ENCODE results near the gene IGFBP2. TPM values are rescaled to one million over a fixed set of nuclear protein-coding genes. Genes with fewer than 3 reads are reported as not detected.

Gene IGFBP2
- total RNA-seq, 1 experiment from 2014 or later: 363 TPM

DNA sequence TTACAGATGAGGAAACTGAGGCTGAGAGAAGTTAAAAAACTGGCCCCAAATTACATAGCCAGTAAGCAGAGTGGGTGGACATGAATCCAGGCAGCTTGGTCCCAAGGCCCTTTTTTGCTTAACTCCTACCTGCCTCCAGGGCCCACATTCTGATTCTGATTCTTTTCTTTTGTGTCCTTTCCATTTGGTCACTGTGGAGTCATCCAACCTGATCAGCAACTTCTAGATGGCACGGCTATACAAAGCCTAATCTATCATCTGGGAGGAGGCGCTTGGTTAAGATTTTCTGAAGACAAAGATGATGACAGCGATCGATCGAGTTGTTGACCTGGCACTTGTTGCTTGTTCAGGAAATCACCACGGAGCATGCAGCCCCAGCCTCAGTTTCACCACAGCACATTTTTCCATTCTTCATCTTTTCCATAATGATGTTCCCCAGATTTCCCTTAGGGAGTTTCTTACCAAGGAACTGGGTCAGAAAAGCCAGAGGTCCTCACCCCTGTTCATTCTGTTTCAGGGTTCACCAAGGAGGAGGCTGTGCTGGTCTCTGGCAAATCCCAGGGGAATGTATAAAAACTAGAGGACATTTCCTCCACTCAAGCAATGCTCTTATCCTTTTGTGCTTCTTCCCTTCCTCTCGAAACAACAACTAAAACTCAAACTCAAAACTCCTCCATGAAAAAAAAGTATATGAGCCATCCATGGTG, 6.9 kb upstream of the IGFBP2 start:
- Mint-ChIP-seq H3K4me3 (no peak overlapping the region; a peak in 1 of 5 replicates), H3K4me1 (peaks cover 16 to 17% of the 10 kb centered on the region in 2 experiments), H3K27me3 (ENCODE audit: low read depth) (peaks cover 1% of the 10 kb centered on the region), H3K9me3 (no peaks in the 10 kb centered on the region), H3K36me3 (ENCODE audit: insufficient read depth in 1 of 3, low read depth in 3 of 3) (no peaks in the 10 kb centered on the region), H3K27ac (no peak overlapping the region)
- Histone ChIP-seq H3K79me2 (ENCODE audit: insufficient read depth, low read length) (no peaks in the 10 kb centered on the region), H3K4ac (ENCODE audit: low read depth, low read length) (no peak overlapping the region), H2BK20ac (ENCODE audit: low read depth, low read length, poor library complexity, severe bottlenecking) (no peak overlapping the region), H2BK15ac (ENCODE audit: low read depth, low read length) (no peak overlapping the region), H2AFZ (ENCODE audit: low read length) (no peak overlapping the region), H3K27me3 (ENCODE audit: insufficient read depth, low read length) (no peaks in the 10 kb centered on the region), H4K91ac (ENCODE audit: insufficient read length, low read depth, low read length) (no peak overlapping the region), H3K23ac (ENCODE audit: insufficient read length, low read depth, low read length) (no peak overlapping the region), H3K9me3 (ENCODE audit: control insufficient read depth, low read depth, low read length) (no peaks in the 10 kb centered on the region), H2BK120ac (ENCODE audit: low read depth, low read length, poor library complexity, severe bottlenecking) (no peak overlapping the region), H2BK5ac (ENCODE audit: insufficient read length, low read length) (no peak overlapping the region), H3K18ac (ENCODE audit: insufficient read length, low read depth, low read length) (no peak overlapping the region), H3K4me1 (ENCODE audit: insufficient read depth, low read length) (no peaks in the 10 kb centered on the region), H4K5ac (ENCODE audit: insufficient read length, low read depth, low read length) (no peak overlapping the region), H3K56ac (ENCODE audit: insufficient read length, low read depth, low read length) (no peak overlapping the region), H3K4me2 (ENCODE audit: insufficient read depth, insufficient read length, low read length) (no peak overlapping the region), H3K27ac (ENCODE audit: insufficient read length, low read depth, low read length) (no peak overlapping the region), H3K23me2 (ENCODE audit: insufficient read length, low read depth, low read length, poor library complexity, severe bottlenecking) (no peaks in the 10 kb centered on the region), H3K14ac (ENCODE audit: insufficient read depth, low read length) (no peak overlapping the region), H3K79me1 (ENCODE audit: insufficient read depth, low read depth, low read length, poor library complexity, severe bottlenecking) (no peaks in the 10 kb centered on the region), H2AK5ac (ENCODE audit: insufficient read length, low read length) (no peak overlapping the region), H3K9ac (ENCODE audit: extremely low read depth, insufficient read length, low read length) (no peak overlapping the region), H3T11ph (ENCODE audit: low read length) (no peak overlapping the region), H2BK12ac (ENCODE audit: insufficient read length, low read depth, low read length) (no peak overlapping the region), H4K20me1 (ENCODE audit: control insufficient read depth, insufficient read depth, insufficient read length) (no peaks in the 10 kb centered on the region), H4K8ac (replicated peaks; ENCODE audit: insufficient read length, low read depth, low read length) (no peak overlapping the region)
- TF ChIP-seq, protein P1, sequence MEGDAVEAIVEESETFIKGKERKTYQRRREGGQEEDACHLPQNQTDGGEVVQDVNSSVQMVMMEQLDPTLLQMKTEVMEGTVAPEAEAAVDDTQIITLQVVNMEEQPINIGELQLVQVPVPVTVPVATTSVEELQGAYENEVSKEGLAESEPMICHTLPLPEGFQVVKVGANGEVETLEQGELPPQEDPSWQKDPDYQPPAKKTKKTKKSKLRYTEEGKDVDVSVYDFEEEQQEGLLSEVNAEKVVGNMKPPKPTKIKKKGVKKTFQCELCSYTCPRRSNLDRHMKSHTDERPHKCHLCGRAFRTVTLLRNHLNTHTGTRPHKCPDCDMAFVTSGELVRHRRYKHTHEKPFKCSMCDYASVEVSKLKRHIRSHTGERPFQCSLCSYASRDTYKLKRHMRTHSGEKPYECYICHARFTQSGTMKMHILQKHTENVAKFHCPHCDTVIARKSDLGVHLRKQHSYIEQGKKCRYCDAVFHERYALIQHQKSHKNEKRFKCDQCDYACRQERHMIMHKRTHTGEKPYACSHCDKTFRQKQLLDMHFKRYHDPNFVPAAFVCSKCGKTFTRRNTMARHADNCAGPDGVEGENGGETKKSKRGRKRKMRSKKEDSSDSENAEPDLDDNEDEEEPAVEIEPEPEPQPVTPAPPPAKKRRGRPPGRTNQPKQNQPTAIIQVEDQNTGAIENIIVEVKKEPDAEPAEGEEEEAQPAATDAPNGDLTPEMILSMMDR (conservative IDR thresholded peaks at IDR 0.05): no peak
- DNase-seq: no peak
- no CpG with 5 or more reads among the region's 7 CpGs for WGBS (ENCODE audit: extremely low coverage, insufficient read length, low lambda C conversion rate)
